ENCODE results near the gene IQCH.

- TF ChIP-seq, protein P1, sequence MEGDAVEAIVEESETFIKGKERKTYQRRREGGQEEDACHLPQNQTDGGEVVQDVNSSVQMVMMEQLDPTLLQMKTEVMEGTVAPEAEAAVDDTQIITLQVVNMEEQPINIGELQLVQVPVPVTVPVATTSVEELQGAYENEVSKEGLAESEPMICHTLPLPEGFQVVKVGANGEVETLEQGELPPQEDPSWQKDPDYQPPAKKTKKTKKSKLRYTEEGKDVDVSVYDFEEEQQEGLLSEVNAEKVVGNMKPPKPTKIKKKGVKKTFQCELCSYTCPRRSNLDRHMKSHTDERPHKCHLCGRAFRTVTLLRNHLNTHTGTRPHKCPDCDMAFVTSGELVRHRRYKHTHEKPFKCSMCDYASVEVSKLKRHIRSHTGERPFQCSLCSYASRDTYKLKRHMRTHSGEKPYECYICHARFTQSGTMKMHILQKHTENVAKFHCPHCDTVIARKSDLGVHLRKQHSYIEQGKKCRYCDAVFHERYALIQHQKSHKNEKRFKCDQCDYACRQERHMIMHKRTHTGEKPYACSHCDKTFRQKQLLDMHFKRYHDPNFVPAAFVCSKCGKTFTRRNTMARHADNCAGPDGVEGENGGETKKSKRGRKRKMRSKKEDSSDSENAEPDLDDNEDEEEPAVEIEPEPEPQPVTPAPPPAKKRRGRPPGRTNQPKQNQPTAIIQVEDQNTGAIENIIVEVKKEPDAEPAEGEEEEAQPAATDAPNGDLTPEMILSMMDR (IDR thresholded peaks at IDR 0.05 in 8 of 11, conservative IDR thresholded peaks at IDR 0.05 in 3 of 11), result no peak
- TF ChIP-seq POLR2AphosphoS5 (IDR thresholded peaks at IDR 0.05), result no peak
- TF ChIP-seq POLR2A (IDR thresholded peaks at IDR 0.05), result no peak
These were observed 215.1 kb downstream of the IQCH start for GRCh38 chr15:67469680-67470079.
